WTC11 (cell line): ENCODE data around the gene RPS13. TPM values are rescaled to one million over a fixed set of nuclear protein-coding genes. Genes with fewer than 3 reads are reported as not detected.
"Not testable (repeated sequence)": the region's sequence is repeated elsewhere in the genome, so short reads cannot be mapped to it uniquely, and the experiment has no call there.

Experiments used
- ATAC-seq: fragments of 200-7000 bp; cut with Tn5 transposase; 2 replicates; pipeline ENCODE4 v1.10.0; 2021; ENCODE audit warnings: mild to moderate bottlenecking, moderate library complexity
- CTCF ChIA-PET: fragments of 300-600 bp; sonication (Branson Sonifier 250); formaldehyde crosslinking; loops from one replicate; lab custom pipeline; 2021; ENCODE audit warnings: antibody characterized with exemption; lab: Charles Lee
- POLR2A ChIA-PET: fragments of 350-600 bp; sonication (Branson Sonifier 250); formaldehyde crosslinking; loops from one replicate; lab custom pipeline; 2021; ENCODE audit warnings: antibody characterized with exemption; lab: Charles Lee
- DNase-seq: peaks from one replicate; pipeline ENCODE4 v3.0.0; 2021; ENCODE audit warnings: low spot score
- H3K27ac Mint-ChIP-seq: 2 replicates; pipeline ENCODE4 v1.8.0; 2021; ENCODE audit warnings: mixed read lengths
- H3K27me3 Mint-ChIP-seq: 2 replicates; pipeline ENCODE4 v1.8.0; 2021; ENCODE audit warnings: low read depth, mild to moderate bottlenecking, moderate library complexity, mixed read lengths
- H3K36me3 Mint-ChIP-seq: 2 replicates; pipeline ENCODE4 v1.8.0; 2021; ENCODE audit warnings: mixed read lengths
- H3K4me1 Mint-ChIP-seq: 2 replicates; pipeline ENCODE4 v1.8.0; 2022; ENCODE audit warnings: mixed read lengths
- H3K4me3 Mint-ChIP-seq: 2 replicates; pipeline ENCODE4 v1.8.0; 2021; ENCODE audit warnings: mild to moderate bottlenecking, moderate library complexity, mixed read lengths
- H3K9me3 Mint-ChIP-seq: 2 replicates; pipeline ENCODE4 v1.8.0; 2021; ENCODE audit warnings: mixed read lengths
- ARID4B ChIP-seq: sonication (generic); formaldehyde crosslinking; IDR thresholded peaks from 2 replicates; pipeline ENCODE4 v1.8.0; 2023; ENCODE audit warnings: missing genetic modification reagents, mild to moderate bottlenecking, borderline replicate concordance
- CREB1 ChIP-seq: sonication (generic); formaldehyde crosslinking; IDR thresholded peaks from 2 replicates; pipeline ENCODE4 v1.8.0; 2023; ENCODE audit warnings: mild to moderate bottlenecking, missing genetic modification reagents
- ETV6 ChIP-seq: sonication (generic); formaldehyde crosslinking; IDR thresholded peaks from 2 replicates; pipeline ENCODE4 v1.8.1; 2022; ENCODE audit warnings: mild to moderate bottlenecking, missing genetic modification reagents
- GABPB1 ChIP-seq: sonication (generic); formaldehyde crosslinking; IDR thresholded peaks from 2 replicates; pipeline ENCODE4 v1.8.1; 2023; ENCODE audit warnings: mild to moderate bottlenecking, missing genetic modification reagents
- HMGA2 ChIP-seq: fragments of 250-450 bp; sonication (Bioruptor Pico); IDR thresholded peaks from 2 replicates; pipeline ENCODE4 v1.4.0; 2021; ENCODE audit warnings: mild to moderate bottlenecking, moderate library complexity
- JUN ChIP-seq: sonication (generic); formaldehyde crosslinking; IDR thresholded peaks from 2 replicates; pipeline ENCODE4 v1.8.0; 2023; ENCODE audit warnings: mild to moderate bottlenecking, missing genetic modification reagents
- KAT7 ChIP-seq: sonication (generic); formaldehyde crosslinking; IDR thresholded peaks from 2 replicates; pipeline ENCODE4 v1.8.1; 2023; ENCODE audit warnings: missing genetic modification reagents, mild to moderate bottlenecking, borderline replicate concordance
- MYBL2 ChIP-seq: sonication (generic); formaldehyde crosslinking; IDR thresholded peaks from 2 replicates; pipeline ENCODE4 v1.8.1; 2023; ENCODE audit warnings: mild to moderate bottlenecking, moderate library complexity, missing genetic modification reagents
- NR2C2 ChIP-seq: sonication (generic); formaldehyde crosslinking; IDR thresholded peaks from 2 replicates; pipeline ENCODE4 v1.8.0; 2022; ENCODE audit warnings: mild to moderate bottlenecking, missing genetic modification reagents
- NR3C1 ChIP-seq: sonication (generic); formaldehyde crosslinking; conservative IDR thresholded peaks from 2 replicates; pipeline ENCODE4 v1.8.1; 2023; ENCODE audit warnings: low read depth, mild to moderate bottlenecking, missing genetic modification reagents
- RORB ChIP-seq: fragments of 250-450 bp; sonication (Bioruptor Pico); IDR thresholded peaks from 2 replicates; pipeline ENCODE4 v1.9.0; 2021; ENCODE audit warnings: mild to moderate bottlenecking
- SP1 ChIP-seq: sonication (generic); formaldehyde crosslinking; conservative IDR thresholded peaks from 2 replicates; pipeline ENCODE4 v1.8.1; 2022; ENCODE audit warnings: missing genetic modification reagents
- ZNF138 ChIP-seq: sonication (generic); formaldehyde crosslinking; conservative IDR thresholded peaks from 2 replicates; pipeline ENCODE4 v1.8.1; 2022; ENCODE audit warnings: mild to moderate bottlenecking, moderate library complexity, missing genetic modification reagents
- total RNA-seq: library from RNA; stranded (reverse); gene quantifications from 3 replicates; pipeline ENCODE4 v1.2.3, GENCODE V29; 2021
- TF ChIP-seq, protein P1 (sequence below): fragments of 200-600 bp; IDR thresholded peaks from 2 replicates; pipeline ENCODE4 v1.8.0; 2022; ENCODE audit warnings: antibody characterized with exemption
- TF ChIP-seq, protein P2 (sequence below): sonication (generic); formaldehyde crosslinking; IDR thresholded peaks from 2 replicates; pipeline ENCODE4 v1.8.1; 2023; ENCODE audit warnings: mild to moderate bottlenecking, missing genetic modification reagents, moderate library complexity
- TF ChIP-seq, protein P3 (sequence below): sonication (generic); formaldehyde crosslinking; IDR thresholded peaks from 2 replicates; pipeline ENCODE4 v1.8.0; 2023; ENCODE audit warnings: missing genetic modification reagents

RPS13 gene
- total RNA-seq, 1 experiment from 2014 or later: 1,200 TPM

GRCh38 chr11:17066691-17067090 is 10.8 kb downstream of the RPS13 start (continued):
- no peak for TF ChIP-seq ARID4B
- TF ChIP-seq ZNF138 (CRISPR knock-in tag): no peak
- no peak for TF ChIP-seq NR3C1
- TF ChIP-seq HMGA2 (CRISPR knock-in tag): no peak

GRCh38 chr11:17063171-17064002 is 14.1 kb downstream of the RPS13 start:
- Mint-ChIP-seq H3K4me3 (no peak overlapping the region), H3K36me3 (no peaks in the 10 kb centered on the region), H3K4me1 (no peaks in the 10 kb centered on the region), H3K9me3 (peaks cover 3% of the 10 kb centered on the region; the same call in 1 of the 2 replicates), H3K27ac (no peak overlapping the region), H3K27me3 (no peaks in the 10 kb centered on the region)
- DNase-seq: peak; percentile 88
- ChIA-PET CTCF (interaction anchor here (0.6 to 2.4 kb wide), 44 partner anchors 15 to 456 kb away, joined by 3 to 36 read pairs (median 4); partner anchors contain the start of genes PLEKHA7 and RPS13), POLR2A (interaction anchor here (0.6 kb wide), 1 partner anchor 803 kb away, joined by 3 read pairs; no protein-coding TSS in a partner anchor)
- TF ChIP-seq, protein P1, sequence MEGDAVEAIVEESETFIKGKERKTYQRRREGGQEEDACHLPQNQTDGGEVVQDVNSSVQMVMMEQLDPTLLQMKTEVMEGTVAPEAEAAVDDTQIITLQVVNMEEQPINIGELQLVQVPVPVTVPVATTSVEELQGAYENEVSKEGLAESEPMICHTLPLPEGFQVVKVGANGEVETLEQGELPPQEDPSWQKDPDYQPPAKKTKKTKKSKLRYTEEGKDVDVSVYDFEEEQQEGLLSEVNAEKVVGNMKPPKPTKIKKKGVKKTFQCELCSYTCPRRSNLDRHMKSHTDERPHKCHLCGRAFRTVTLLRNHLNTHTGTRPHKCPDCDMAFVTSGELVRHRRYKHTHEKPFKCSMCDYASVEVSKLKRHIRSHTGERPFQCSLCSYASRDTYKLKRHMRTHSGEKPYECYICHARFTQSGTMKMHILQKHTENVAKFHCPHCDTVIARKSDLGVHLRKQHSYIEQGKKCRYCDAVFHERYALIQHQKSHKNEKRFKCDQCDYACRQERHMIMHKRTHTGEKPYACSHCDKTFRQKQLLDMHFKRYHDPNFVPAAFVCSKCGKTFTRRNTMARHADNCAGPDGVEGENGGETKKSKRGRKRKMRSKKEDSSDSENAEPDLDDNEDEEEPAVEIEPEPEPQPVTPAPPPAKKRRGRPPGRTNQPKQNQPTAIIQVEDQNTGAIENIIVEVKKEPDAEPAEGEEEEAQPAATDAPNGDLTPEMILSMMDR: peak; percentile 64
- TF ChIP-seq, protein P2, sequence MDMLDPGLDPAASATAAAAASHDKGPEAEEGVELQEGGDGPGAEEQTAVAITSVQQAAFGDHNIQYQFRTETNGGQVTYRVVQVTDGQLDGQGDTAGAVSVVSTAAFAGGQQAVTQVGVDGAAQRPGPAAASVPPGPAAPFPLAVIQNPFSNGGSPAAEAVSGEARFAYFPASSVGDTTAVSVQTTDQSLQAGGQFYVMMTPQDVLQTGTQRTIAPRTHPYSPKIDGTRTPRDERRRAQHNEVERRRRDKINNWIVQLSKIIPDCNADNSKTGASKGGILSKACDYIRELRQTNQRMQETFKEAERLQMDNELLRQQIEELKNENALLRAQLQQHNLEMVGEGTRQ (CRISPR knock-in tag): no peak
- TF ChIP-seq RORB (CRISPR knock-in tag) (no peak), JUN (no peak)
- ATAC-seq: peak; percentile 99

DNA sequence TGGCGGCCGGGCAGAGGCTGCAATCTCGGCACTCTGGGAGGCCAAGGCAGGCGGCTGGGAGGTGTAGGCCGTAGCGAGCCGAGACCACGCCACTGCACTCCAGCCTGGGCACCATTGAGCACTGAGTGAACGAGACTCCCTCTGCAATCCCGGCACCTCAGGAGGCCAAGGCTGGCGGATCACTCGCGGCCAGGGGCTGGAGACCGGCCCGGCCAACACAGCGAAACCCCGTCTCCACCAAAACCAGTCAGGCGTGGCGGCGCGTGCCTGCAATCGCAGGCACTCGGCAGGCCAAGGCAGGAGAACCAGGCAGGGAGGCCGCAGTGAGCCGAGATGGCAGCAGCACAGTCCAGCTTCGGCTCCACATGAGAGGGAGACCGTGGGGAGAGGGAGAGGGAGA is 26.3 kb downstream of the RPS13 start:
- DNase-seq, CTCF ChIA-PET, H3K4me1 Mint-ChIP-seq, ATAC-seq, H3K4me3 Mint-ChIP-seq, H3K27me3 Mint-ChIP-seq, H3K27ac Mint-ChIP-seq, POLR2A ChIA-PET: not testable (repeated sequence)
- H3K36me3 Mint-ChIP-seq: peaks cover 13% of the 10 kb centered on the region
- peaks cover 14% of the 10 kb centered on the region for H3K9me3 Mint-ChIP-seq

GRCh38 chr11:17048491-17048890 is 29.0 kb downstream of the RPS13 start:
- Mint-ChIP-seq H3K36me3 (peaks cover 13% of the 10 kb centered on the region), H3K9me3 (peaks cover 20% of the 10 kb centered on the region)
- CTCF ChIA-PET, H3K4me1 Mint-ChIP-seq, POLR2A ChIA-PET, H3K27ac Mint-ChIP-seq, ATAC-seq, H3K4me3 Mint-ChIP-seq, DNase-seq, H3K27me3 Mint-ChIP-seq: not testable (repeated sequence)

DNA sequence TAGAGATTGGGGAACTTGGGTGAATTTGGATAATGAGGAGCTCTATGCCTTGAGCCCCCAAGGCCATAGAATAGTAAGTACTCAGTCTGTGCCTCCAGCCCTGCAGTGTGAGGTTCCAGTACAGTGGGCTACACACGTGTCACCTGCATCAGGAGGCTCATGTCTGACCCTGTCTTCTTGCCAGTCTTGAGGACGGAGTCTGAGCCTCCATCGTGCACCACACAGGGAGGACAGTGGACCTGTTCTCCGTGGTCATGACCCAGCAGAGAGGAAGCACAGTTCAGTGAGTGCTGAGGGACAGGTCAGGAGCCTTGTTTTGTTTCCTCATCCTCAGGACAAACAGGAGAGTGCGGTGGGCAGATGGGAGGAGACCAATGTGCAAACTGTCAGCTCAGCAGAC is 30.8 kb downstream of the RPS13 start:
- H3K36me3 Mint-ChIP-seq: peaks cover 3% of the 10 kb centered on the region
- no peak overlapping the region for H3K27ac Mint-ChIP-seq
- DNase-seq: no peak
- H3K4me1 Mint-ChIP-seq: no peaks in the 10 kb centered on the region
- TF ChIP-seq, protein P3, sequence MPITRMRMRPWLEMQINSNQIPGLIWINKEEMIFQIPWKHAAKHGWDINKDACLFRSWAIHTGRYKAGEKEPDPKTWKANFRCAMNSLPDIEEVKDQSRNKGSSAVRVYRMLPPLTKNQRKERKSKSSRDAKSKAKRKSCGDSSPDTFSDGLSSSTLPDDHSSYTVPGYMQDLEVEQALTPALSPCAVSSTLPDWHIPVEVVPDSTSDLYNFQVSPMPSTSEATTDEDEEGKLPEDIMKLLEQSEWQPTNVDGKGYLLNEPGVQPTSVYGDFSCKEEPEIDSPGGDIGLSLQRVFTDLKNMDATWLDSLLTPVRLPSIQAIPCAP: no peak
- no peak for TF ChIP-seq SP1 (CRISPR knock-in tag)
- no peak for TF ChIP-seq CREB1 (CRISPR knock-in tag)
- TF ChIP-seq MYBL2 (CRISPR knock-in tag): no peak
- TF ChIP-seq NR2C2: no peak
- TF ChIP-seq ETV6 (CRISPR knock-in tag): no peak
- no peak for TF ChIP-seq GABPB1 (CRISPR knock-in tag)
- TF ChIP-seq KAT7 (CRISPR knock-in tag): no peak
- H3K4me3 Mint-ChIP-seq: no peak overlapping the region
- ChIA-PET POLR2A (interaction anchor here (0.6 kb wide), 1 partner anchor 31 kb away, joined by 4 read pairs; the partner anchor contains the start of gene RPS13), CTCF (interaction anchor here (0.6 to 1.6 kb wide), 3 partner anchors 10 to 31 kb away, joined by 3 to 5 read pairs (median 4); partner anchors contain the start of gene RPS13)
- ATAC-seq: no peak
- no peaks in the 10 kb centered on the region; the same call in 1 of the 2 replicates for H3K27me3 Mint-ChIP-seq
- peaks cover 9% of the 10 kb centered on the region for H3K9me3 Mint-ChIP-seq
